ENCODE measurements around the gene SLC35F4. TPM values are rescaled to one million over a fixed set of nuclear protein-coding genes. Genes with fewer than 3 reads are reported as not detected.

SLC35F4 gene
- total RNA-seq, 1 donor from 2014 or later, result not detected

GRCh38 chr14:57611555-57612075 lies 254.3 kb downstream of the SLC35F4 start:
- no peak for ATAC-seq

GRCh38 chr14:57610631-57611030 lies 255.3 kb downstream of the SLC35F4 start:
- no peak for ATAC-seq

- ATAC-seq, result no peak
Measured at GRCh38 chr14:57609192-57610075, 256.5 kb downstream of the SLC35F4 start.

- ATAC-seq, result no peak
Measured at GRCh38 chr14:57607086-57607485, 258.8 kb downstream of the SLC35F4 start.

- no peak for ATAC-seq
Measured at GRCh38 chr14:57583396-57583795, 282.5 kb downstream of the SLC35F4 start.

GRCh38 chr14:57582746-57583145 lies 283.1 kb downstream of the SLC35F4 start:
- ATAC-seq, result no peak

GRCh38 chr14:57578801-57579200 lies 287.1 kb downstream of the SLC35F4 start:
- no peak for ATAC-seq

GRCh38 chr14:57576498-57576897 lies 289.4 kb downstream of the SLC35F4 start:
- no peak for ATAC-seq

GRCh38 chr14:57575482-57575881 lies 290.4 kb downstream of the SLC35F4 start:
- ATAC-seq, result no peak

GRCh38 chr14:57574617-57575288 lies 291.1 kb downstream of the SLC35F4 start:
- no peak for ATAC-seq

GRCh38 chr14:57573173-57573572 lies 292.7 kb downstream of the SLC35F4 start:
- ATAC-seq, result no peak

GRCh38 chr14:57568554-57568953 lies 297.3 kb downstream of the SLC35F4 start:
- no peak for ATAC-seq

- ATAC-seq, result no peak
Measured at GRCh38 chr14:57567220-57567619, 298.7 kb downstream of the SLC35F4 start.

GRCh38 chr14:57560681-57561080 lies 305.2 kb downstream of the SLC35F4 start:
- no peak for ATAC-seq

GRCh38 chr14:57559576-57559975 lies 306.3 kb downstream of the SLC35F4 start:
- ATAC-seq, result no peak

GRCh38 chr14:57549765-57550420 lies 316.0 kb downstream of the SLC35F4 start:
- ATAC-seq, result no peak

GRCh38 chr14:57549016-57549564 lies 316.8 kb downstream of the SLC35F4 start:
- ATAC-seq, result no peak

- no peak for ATAC-seq
Measured at GRCh38 chr14:57547131-57547530, 318.8 kb downstream of the SLC35F4 start.

GRCh38 chr14:57533214-57533613 lies 332.7 kb downstream of the SLC35F4 start:
- no peak for ATAC-seq

GRCh38 chr14:57530571-57530970 lies 335.3 kb downstream of the SLC35F4 start:
- no peak for ATAC-seq

GRCh38 chr14:57526942-57527341 lies 338.9 kb downstream of the SLC35F4 start:
- ATAC-seq, result no peak

GRCh38 chr14:57519043-57519442 lies 346.8 kb downstream of the SLC35F4 start:
- ATAC-seq, result no peak
